ENCODE data around the gene SRGAP2B. TPM values are rescaled to one million over a fixed set of nuclear protein-coding genes. Genes with fewer than 3 reads are reported as not detected.
"Not testable (repeated sequence)": the region's sequence is repeated elsewhere in the genome, so short reads cannot be mapped to it uniquely, and the experiment has no call there.

The SRGAP2B gene
- total RNA-seq, 1 experiment from 2014 or later = 23.5 TPM

GRCh38 chr1:144936186-144936732 is 158.9 kb downstream of the SRGAP2B start:
- H3K4me2 ChIP-seq (ENCODE audit: insufficient read depth, insufficient read length, low read length); H3K79me2 ChIP-seq (ENCODE audit: insufficient read depth, low read length); H4K8ac ChIP-seq (replicated peaks; ENCODE audit: insufficient read length, low read depth, low read length); H3K9me3 ChIP-seq (ENCODE audit: control insufficient read depth, low read depth, low read length); H4K91ac ChIP-seq (ENCODE audit: insufficient read length, low read depth, low read length); H3K14ac ChIP-seq (ENCODE audit: insufficient read depth, low read length); H2BK12ac ChIP-seq (ENCODE audit: insufficient read length, low read depth, low read length); H3K27me3 Mint-ChIP-seq (ENCODE audit: low read depth); H3K27me3 ChIP-seq (ENCODE audit: insufficient read depth, low read length); H3K4me3 Mint-ChIP-seq; H2BK5ac ChIP-seq (ENCODE audit: insufficient read length, low read length); H2BK20ac ChIP-seq (ENCODE audit: low read depth, low read length, poor library complexity, severe bottlenecking); H2BK15ac ChIP-seq (ENCODE audit: low read depth, low read length); H3K56ac ChIP-seq (ENCODE audit: insufficient read length, low read depth, low read length); H2BK120ac ChIP-seq (ENCODE audit: low read depth, low read length, poor library complexity, severe bottlenecking); H3K18ac ChIP-seq (ENCODE audit: insufficient read length, low read depth, low read length); H4K20me1 ChIP-seq (ENCODE audit: control insufficient read depth, insufficient read depth, insufficient read length); H3K79me1 ChIP-seq (ENCODE audit: insufficient read depth, low read depth, low read length, poor library complexity, severe bottlenecking); H3K4me1 ChIP-seq (ENCODE audit: insufficient read depth, low read length); H3K4ac ChIP-seq (ENCODE audit: low read depth, low read length); H3K23ac ChIP-seq (ENCODE audit: insufficient read length, low read depth, low read length); H4K5ac ChIP-seq (ENCODE audit: insufficient read length, low read depth, low read length); DNase-seq; H2AFZ ChIP-seq (ENCODE audit: low read length); H2AK5ac ChIP-seq (ENCODE audit: insufficient read length, low read length); H3K27ac Mint-ChIP-seq; H3K36me3 Mint-ChIP-seq (ENCODE audit: insufficient read depth in 1 of 3, low read depth in 3 of 3); H3K23me2 ChIP-seq (ENCODE audit: insufficient read length, low read depth, low read length, poor library complexity, severe bottlenecking); H3K9me3 Mint-ChIP-seq; H3K4me1 Mint-ChIP-seq; H3K9ac ChIP-seq (ENCODE audit: extremely low read depth, insufficient read length, low read length); H3K27ac ChIP-seq (ENCODE audit: insufficient read length, low read depth, low read length); H3T11ph ChIP-seq (ENCODE audit: low read length): not testable (repeated sequence)
- WGBS (ENCODE audit: extremely low coverage, insufficient read length, low lambda C conversion rate) = no CpG with 5 or more reads among the region's 4 CpGs

DNA sequence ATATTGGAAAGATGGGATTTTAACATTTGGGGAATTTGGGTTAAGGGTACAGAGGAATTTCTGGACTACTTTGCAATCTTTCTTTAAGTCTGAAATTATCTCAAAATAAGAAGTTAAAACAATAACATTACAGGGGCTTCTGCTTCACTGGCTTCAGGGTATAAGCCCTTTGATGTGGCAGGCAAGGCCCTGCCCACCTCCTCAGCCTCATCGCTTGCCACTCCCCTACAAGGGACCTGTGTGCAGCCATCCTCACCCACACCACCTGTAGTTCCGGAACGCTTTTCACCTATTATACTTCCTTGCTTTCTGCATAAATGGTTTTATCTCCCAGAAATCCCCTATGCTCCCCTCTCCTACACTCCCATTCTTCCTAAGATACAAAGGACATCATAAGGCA is 159.8 kb downstream of the SRGAP2B start:
- H3K27me3 ChIP-seq (ENCODE audit: insufficient read depth, low read length); H2AK5ac ChIP-seq (ENCODE audit: insufficient read length, low read length); H3K4me2 ChIP-seq (ENCODE audit: insufficient read depth, insufficient read length, low read length); H4K8ac ChIP-seq (replicated peaks; ENCODE audit: insufficient read length, low read depth, low read length); H2BK120ac ChIP-seq (ENCODE audit: low read depth, low read length, poor library complexity, severe bottlenecking); H3K4me3 Mint-ChIP-seq; H3K36me3 Mint-ChIP-seq (ENCODE audit: insufficient read depth in 1 of 3, low read depth in 3 of 3); H3K4me1 ChIP-seq (ENCODE audit: insufficient read depth, low read length); H2BK5ac ChIP-seq (ENCODE audit: insufficient read length, low read length); H3K9me3 ChIP-seq (ENCODE audit: control insufficient read depth, low read depth, low read length); H3K27ac Mint-ChIP-seq; H2BK15ac ChIP-seq (ENCODE audit: low read depth, low read length); H3K14ac ChIP-seq (ENCODE audit: insufficient read depth, low read length); H3K4me1 Mint-ChIP-seq; H4K5ac ChIP-seq (ENCODE audit: insufficient read length, low read depth, low read length); DNase-seq; H3K4ac ChIP-seq (ENCODE audit: low read depth, low read length); H4K20me1 ChIP-seq (ENCODE audit: control insufficient read depth, insufficient read depth, insufficient read length); H3K27me3 Mint-ChIP-seq (ENCODE audit: low read depth); H3K79me1 ChIP-seq (ENCODE audit: insufficient read depth, low read depth, low read length, poor library complexity, severe bottlenecking); H4K91ac ChIP-seq (ENCODE audit: insufficient read length, low read depth, low read length); H3K27ac ChIP-seq (ENCODE audit: insufficient read length, low read depth, low read length); H2BK20ac ChIP-seq (ENCODE audit: low read depth, low read length, poor library complexity, severe bottlenecking); H2BK12ac ChIP-seq (ENCODE audit: insufficient read length, low read depth, low read length); H3K18ac ChIP-seq (ENCODE audit: insufficient read length, low read depth, low read length); H2AFZ ChIP-seq (ENCODE audit: low read length); H3K9me3 Mint-ChIP-seq; H3T11ph ChIP-seq (ENCODE audit: low read length); H3K9ac ChIP-seq (ENCODE audit: extremely low read depth, insufficient read length, low read length); H3K23me2 ChIP-seq (ENCODE audit: insufficient read length, low read depth, low read length, poor library complexity, severe bottlenecking); H3K79me2 ChIP-seq (ENCODE audit: insufficient read depth, low read length); H3K56ac ChIP-seq (ENCODE audit: insufficient read length, low read depth, low read length); H3K23ac ChIP-seq (ENCODE audit: insufficient read length, low read depth, low read length): not testable (repeated sequence)
- no CpG with 5 or more reads among the region's 3 CpGs for WGBS (ENCODE audit: extremely low coverage, insufficient read length, low lambda C conversion rate)

All from H9 (cell line).